ENCODE data around the gene CEBPA. TPM values are rescaled to one million over a fixed set of nuclear protein-coding genes. Genes with fewer than 3 reads are reported as not detected.

The CEBPA gene
- total and polyA plus RNA-seq, 4 donors = 32.9 to 112 (median 82.7) TPM

GRCh38 chr19:33329736-33330135 is 27.4 kb upstream of the CEBPA start:
- Histone ChIP-seq H3K27ac (ENCODE audit: low read depth in 1 of 2, low read length in 2 of 2) (peak overlapping the region in 1 of 2 donors; percentile 74), H3K9ac (ENCODE audit: low read depth in 1 of 2, low read length in 2 of 2) (no peak overlapping the region), H3K4me1 (ENCODE audit: control insufficient read depth in 4 of 4, insufficient read depth in 4 of 4, low read length in 3 of 4) (peaks cover 0 to 30% (median 18%) of the 10 kb centered on the region in 4 donors), H3K36me3 (ENCODE audit: control insufficient read depth in 4 of 4, insufficient read depth in 3 of 4, low read depth in 1 of 4, low read length in 3 of 4) (no peaks in the 10 kb centered on the region), H3K9me3 (ENCODE audit: control insufficient read depth in 4 of 4, low read length in 3 of 4) (peaks cover 0 to 4% (median 3%) of the 10 kb centered on the region in 4 donors), H3K27me3 (ENCODE audit: control insufficient read depth in 4 of 4, insufficient read depth in 4 of 4, low read length in 3 of 4) (no peaks in the 10 kb centered on the region), H3K4me3 (ENCODE audit: low read depth in 1 of 3, low read length in 3 of 3) (no peak overlapping the region)
- DNase-seq (ENCODE audit: low spot score) = no peak
- TF ChIP-seq HNF4G (IDR thresholded peaks at IDR 0.05) = no peak
- no peak for TF ChIP-seq YY1 (IDR thresholded peaks at IDR 0.05)
- no peak for TF ChIP-seq ZBTB33 (IDR thresholded peaks at IDR 0.05)
- TF ChIP-seq TAF1 (conservative IDR thresholded peaks at IDR 0.05) = no peak
- TF ChIP-seq EGR1 (IDR thresholded peaks at IDR 0.05; ENCODE audit: low read depth in 2 of 2) = no peak
- no peak for TF ChIP-seq CTCF (IDR thresholded peaks at IDR 0.05; ENCODE audit: low read depth, low read length, missing input control)
- no peak for TF ChIP-seq JUND (IDR thresholded peaks at IDR 0.05)
- no peak for TF ChIP-seq RXRA (IDR thresholded peaks at IDR 0.05)
- TF ChIP-seq NR2F2 (IDR thresholded peaks at IDR 0.05) = no peak
- TF ChIP-seq GABPA (IDR thresholded peaks at IDR 0.05 in 1 of 2, conservative IDR thresholded peaks at IDR 0.05 in 1 of 2) = no peak
- TF ChIP-seq REST (IDR thresholded peaks at IDR 0.05) = no peak
- no peak for TF ChIP-seq FOXA2 (IDR thresholded peaks at IDR 0.05)
- WGBS = 85% methylated on average over 4 of the region's 4 CpGs

GRCh38 chr19:33329060-33329459 is 26.7 kb upstream of the CEBPA start:
- Histone ChIP-seq H3K9ac (ENCODE audit: low read depth in 1 of 2, low read length in 2 of 2) (no peak overlapping the region), H3K27me3 (ENCODE audit: control insufficient read depth in 4 of 4, insufficient read depth in 4 of 4, low read length in 3 of 4) (no peaks in the 10 kb centered on the region), H3K9me3 (ENCODE audit: control insufficient read depth in 4 of 4, low read length in 3 of 4) (peaks cover 0 to 4% (median 3%) of the 10 kb centered on the region in 4 donors), H3K4me3 (ENCODE audit: low read depth in 1 of 3, low read length in 3 of 3) (no peak overlapping the region), H3K36me3 (ENCODE audit: control insufficient read depth in 4 of 4, insufficient read depth in 3 of 4, low read depth in 1 of 4, low read length in 3 of 4) (no peaks in the 10 kb centered on the region), H3K4me1 (ENCODE audit: control insufficient read depth in 4 of 4, insufficient read depth in 4 of 4, low read length in 3 of 4) (peaks cover 4 to 36% (median 19%) of the 10 kb centered on the region in 4 donors), H3K27ac (ENCODE audit: low read depth in 1 of 2, low read length in 2 of 2) (no peak overlapping the region)
- 57% methylated on average over 8 of the region's 8 CpGs for WGBS
- DNase-seq (ENCODE audit: low spot score) = no peak
- TF ChIP-seq RAD21 (IDR thresholded peaks at IDR 0.05) (peak in 1 of 2 donors; percentile 20), SP1 (IDR thresholded peaks at IDR 0.05) (peak; percentile 9), FOXA2 (IDR thresholded peaks at IDR 0.05) (peak; percentile 17), RXRA (IDR thresholded peaks at IDR 0.05) (no peak), HNF4A (conservative IDR thresholded peaks at IDR 0.05) (peak in 1 of 2 donors; percentile 10), ZBTB33 (IDR thresholded peaks at IDR 0.05) (no peak), MAX (IDR thresholded peaks at IDR 0.05) (no peak), ATF3 (IDR thresholded peaks at IDR 0.05) (no peak)

Measured in liver (tissue), 9 donors.